D721Med (cell line): ENCODE measurements around the gene EEF1AKMT4.

Source experiments
- DNase-seq: peaks from one replicate; pipeline ENCODE4 v3.0.0; 2011; ENCODE audit warnings: low spot score; ENCODE audit not compliant: insufficient read length
- FAIRE-seq: peaks from 2 replicates; lab custom pipeline; 2011; peaks lifted over from hg19 to GRCh38; lab: Jason Lieb, UNC
- CTCF ChIP-seq: IDR thresholded peaks from 2 replicates; pipeline ENCODE4 v1.5.1; 2012; ENCODE audit warnings: mild to moderate bottlenecking, control low read depth; ENCODE audit not compliant: insufficient read depth; ENCODE audit errors: missing control alignments

Gene EEF1AKMT4

GRCh38 chr3:184230081-184230602 is 19.3 kb upstream of the EEF1AKMT4 start:
- no peak for TF ChIP-seq CTCF
- no peak for FAIRE-seq

DNA sequence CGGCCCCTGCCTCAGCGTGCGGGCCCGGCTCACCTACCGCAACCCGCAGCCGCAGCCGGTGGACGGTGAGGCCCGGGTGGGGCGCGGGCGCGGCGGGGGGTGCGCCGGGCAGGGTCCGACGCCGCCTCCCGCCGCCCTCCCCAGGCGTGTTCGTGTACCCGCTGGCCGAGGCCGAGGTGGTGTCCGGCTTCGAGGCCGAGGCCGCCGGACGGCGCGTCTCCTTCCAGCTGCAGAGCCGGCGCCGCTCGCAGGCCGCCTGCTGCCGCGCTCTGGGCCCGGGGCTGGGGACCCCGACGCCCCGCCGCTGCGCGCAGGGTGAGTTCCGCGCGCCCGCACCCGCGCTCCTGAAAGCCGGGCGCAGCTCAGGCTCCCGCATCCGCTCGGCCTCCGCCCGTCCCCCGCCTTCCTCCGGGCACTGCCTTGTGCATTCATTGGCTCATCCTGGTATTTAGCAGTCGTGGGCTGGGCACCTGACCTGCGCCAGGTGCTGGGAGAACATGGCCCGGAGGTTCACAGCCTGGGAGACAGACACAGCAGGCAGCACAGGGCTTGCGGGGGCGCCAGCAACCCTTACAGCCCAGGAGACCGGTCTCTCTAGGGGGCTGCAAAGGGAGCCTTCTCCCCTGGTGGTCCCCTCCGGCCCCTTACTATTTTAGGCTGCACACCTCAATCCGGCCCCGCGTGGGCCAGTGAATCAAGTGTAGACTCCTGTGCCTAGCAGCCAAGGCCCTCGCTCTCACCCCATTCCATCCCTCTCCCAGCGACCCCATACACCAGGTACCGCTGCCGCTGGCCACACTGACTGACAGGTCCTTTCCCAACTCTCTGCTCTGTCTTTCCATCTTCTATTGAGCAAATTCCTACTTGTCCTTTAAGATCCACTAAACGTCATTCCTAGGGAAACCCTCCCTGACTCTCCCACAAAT is 18.6 kb upstream of the EEF1AKMT4 start:
- DNase-seq (no peak), FAIRE-seq (no peak)
- TF ChIP-seq CTCF = no peak

More at GRCh38 chr3:184230081-184230602, 19.3 kb upstream of the EEF1AKMT4 start:
- peak; percentile 58 for DNase-seq

GRCh38 chr3:184231671-184232070 is 17.8 kb upstream of the EEF1AKMT4 start:
- DNase-seq (no peak), FAIRE-seq (no peak)
- no peak for TF ChIP-seq CTCF

- DNase-seq (no peak), FAIRE-seq (no peak)
- TF ChIP-seq CTCF = no peak
Measured at GRCh38 chr3:184233127-184233843, 16.2 kb upstream of the EEF1AKMT4 start.

GRCh38 chr3:184234224-184234623 is 15.2 kb upstream of the EEF1AKMT4 start:
- no peak for FAIRE-seq
- no peak for TF ChIP-seq CTCF
- DNase-seq = no peak

- FAIRE-seq (no peak), DNase-seq (peak; percentile 11)
- TF ChIP-seq CTCF = no peak
Measured at GRCh38 chr3:184234671-184235380, 14.6 kb upstream of the EEF1AKMT4 start.
